NAMALWA (cell line): ENCODE measurements around the gene EXT2.

Experiments used
- DNase-seq: peaks from one replicate; pipeline ENCODE4 v3.0.0-alpha.2; 2015; ENCODE audit warnings: low spot score

The EXT2 gene

DNA sequence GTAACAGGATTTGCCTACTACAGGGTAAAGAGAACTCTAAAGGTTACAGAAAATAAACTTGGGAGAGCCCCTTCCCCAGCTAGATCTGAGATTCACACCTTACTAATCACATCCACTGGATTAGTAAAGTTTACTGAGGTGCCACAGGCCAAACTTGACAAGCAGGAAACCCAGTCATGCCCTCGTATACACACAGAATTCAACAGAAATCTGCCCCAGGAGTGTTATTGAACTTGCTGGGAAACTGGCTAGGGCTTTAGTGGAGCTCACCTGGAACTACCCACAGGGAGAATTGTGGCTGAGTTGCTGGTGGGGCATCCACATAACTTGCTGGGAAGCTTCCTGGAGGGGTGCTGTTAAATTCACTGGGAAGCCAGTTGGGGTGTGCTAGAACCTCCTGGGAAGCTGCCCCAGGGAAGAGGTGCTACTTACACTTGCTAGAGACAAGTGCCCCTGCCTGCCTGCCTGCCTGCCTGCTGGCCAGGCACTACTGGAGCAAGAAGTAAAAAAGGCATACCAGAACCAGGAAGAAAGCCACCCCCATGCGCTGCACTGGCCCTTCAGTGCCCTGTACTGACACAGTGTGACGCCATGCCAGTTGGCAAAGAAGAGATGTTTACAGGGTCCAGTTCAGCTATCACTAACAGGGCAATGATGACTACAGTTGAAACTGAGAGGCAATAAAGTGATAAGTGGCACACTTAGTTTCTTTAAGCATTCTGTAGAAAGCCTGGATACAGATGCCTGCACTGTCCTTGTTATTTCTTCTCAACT, 108.0 kb downstream of the EXT2 start:
- DNase-seq = no peak

GRCh38 chr11:44205352-44205751, 109.9 kb downstream of the EXT2 start:
- no peak for DNase-seq

GRCh38 chr11:44205836-44206235, 110.4 kb downstream of the EXT2 start:
- no peak for DNase-seq

GRCh38 chr11:44207292-44207691, 111.8 kb downstream of the EXT2 start:
- DNase-seq = no peak

- no peak for DNase-seq
Observed at GRCh38 chr11:44208976-44209603, 113.6 kb downstream of the EXT2 start.

- no peak for DNase-seq
Observed at GRCh38 chr11:44212128-44212527, 116.7 kb downstream of the EXT2 start.

GRCh38 chr11:44213148-44213547, 117.7 kb downstream of the EXT2 start:
- DNase-seq = no peak

DNA sequence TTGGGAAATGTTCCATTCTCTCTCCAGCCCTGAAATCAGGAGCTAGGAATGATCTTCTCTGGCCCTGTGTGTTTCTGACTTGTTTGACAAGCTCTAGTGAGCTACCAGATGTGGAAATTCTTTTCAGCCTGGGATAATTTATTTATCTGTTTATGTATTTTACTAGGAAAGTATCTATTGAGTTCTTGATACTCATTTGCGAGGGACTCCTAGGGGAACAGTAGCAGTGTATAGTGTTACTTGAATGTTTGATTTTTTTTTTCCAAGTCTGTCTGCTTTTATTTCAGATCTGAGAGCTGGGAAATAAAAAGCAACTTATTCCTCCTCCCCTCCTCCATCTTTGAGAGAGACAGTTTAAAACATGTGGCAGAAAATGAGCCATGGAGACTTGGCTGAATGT, 122.0 kb downstream of the EXT2 start:
- no peak for DNase-seq

GRCh38 chr11:44219830-44220796, 124.6 kb downstream of the EXT2 start:
- DNase-seq = no peak

DNA sequence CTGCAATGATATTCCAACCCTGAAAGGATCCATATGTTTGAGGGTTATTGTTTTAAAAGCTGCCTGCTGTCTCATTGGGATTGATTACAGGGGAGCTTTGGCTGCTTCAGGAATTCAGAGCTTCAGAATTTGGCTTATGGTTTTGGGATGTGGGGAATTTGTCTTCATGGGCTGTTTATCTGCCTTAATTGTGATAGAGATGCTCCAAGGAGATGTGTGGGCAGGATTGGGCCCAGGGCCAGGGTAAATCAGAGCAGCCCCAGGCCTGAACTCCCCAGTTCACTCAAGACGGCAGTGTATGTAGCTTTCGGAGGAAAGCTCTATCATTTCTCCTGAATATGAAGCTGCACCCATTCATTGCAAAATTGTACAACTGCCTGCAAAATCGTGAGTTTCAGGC, 126.0 kb downstream of the EXT2 start:
- no peak for DNase-seq

DNA sequence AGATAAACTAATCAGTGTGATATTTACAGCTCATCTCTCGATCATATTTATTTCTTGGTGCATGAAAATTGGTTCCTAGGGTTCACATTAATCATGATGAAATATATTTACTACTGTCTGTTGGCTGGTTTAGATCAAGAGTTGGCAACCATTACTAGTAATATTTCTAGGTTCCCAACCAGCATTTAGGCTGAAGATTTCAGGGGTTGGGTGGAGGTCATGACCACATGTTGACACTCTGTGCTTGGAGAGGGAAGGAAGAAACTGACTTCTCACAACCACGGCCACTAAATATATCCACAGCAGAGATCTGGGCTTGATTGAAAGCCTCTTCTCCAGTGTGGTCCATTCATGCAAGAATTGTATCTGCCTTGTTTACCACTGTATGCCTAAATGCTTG, 126.5 kb downstream of the EXT2 start:
- no peak for DNase-seq

DNA sequence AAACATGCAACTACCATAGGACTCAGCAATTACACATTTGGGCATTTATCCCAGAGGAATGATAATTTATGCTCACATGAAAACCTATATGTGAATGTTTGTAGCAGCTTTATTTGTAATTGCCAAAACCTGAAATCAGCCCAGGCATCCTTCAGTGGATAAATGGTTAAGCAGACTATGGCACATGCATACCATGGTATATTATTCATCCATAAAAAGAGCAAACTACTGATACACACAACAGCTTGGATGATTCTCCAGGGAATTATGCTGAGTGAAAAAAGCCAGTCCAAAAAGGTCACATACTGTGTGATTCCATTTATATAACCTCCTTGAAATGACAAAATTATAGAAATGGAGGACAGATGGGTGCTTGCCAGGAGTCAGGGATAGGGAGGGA, 127.8 kb downstream of the EXT2 start:
- no peak for DNase-seq

DNA sequence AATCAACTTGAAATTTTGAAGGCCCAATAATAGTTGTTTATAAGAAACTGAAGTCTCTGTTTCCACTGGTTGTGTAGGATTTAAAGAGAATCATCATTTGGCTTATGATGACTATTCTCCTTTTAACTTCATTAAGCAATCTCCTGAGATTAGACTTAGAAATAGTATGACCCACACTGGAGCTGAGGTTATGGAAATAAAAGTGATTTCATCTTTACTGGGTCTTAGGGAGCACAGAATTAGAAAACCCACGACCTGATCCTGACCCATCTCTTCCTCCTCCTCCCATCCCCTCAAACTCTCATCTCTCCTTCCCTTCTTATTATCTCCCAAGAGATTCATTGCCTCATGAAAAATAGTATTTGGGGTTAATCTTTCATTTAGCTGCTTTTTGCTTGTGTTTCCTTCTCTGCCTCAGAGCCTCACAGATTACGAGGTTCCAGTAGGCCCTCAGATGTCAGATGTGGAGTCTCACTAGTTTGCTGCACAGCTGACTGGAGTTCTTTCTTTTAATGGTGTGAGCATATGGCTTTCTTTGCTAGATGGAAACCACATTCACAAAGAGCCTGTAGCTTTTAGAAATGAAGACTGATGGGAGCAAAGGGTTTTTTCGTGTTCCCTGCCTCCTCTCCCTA, 129.5 kb downstream of the EXT2 start:
- DNase-seq = no peak

- DNase-seq = no peak
Observed at GRCh38 chr11:44226490-44226889, 131.0 kb downstream of the EXT2 start.

GRCh38 chr11:44226945-44227344, 131.5 kb downstream of the EXT2 start:
- DNase-seq = no peak

DNA sequence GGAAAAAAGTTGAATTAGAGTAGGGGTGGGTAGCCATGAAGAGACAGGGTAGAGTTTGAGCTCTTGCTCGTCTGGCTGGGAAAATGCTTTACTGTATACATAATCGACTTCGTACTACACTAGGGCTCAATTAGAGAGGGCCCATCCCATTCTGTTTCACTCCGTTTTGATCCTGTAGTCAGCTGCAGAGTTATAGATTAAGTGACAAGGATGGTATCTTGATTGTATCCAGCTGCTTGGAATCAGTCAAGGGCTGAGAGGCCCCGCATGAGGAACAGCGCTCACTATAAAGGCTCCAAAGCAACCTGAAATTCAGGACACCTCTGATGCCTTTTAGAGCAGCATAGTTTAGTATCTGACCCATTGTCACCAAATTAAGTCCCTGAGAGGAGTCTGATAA, 132.9 kb downstream of the EXT2 start:
- DNase-seq = no peak

DNA sequence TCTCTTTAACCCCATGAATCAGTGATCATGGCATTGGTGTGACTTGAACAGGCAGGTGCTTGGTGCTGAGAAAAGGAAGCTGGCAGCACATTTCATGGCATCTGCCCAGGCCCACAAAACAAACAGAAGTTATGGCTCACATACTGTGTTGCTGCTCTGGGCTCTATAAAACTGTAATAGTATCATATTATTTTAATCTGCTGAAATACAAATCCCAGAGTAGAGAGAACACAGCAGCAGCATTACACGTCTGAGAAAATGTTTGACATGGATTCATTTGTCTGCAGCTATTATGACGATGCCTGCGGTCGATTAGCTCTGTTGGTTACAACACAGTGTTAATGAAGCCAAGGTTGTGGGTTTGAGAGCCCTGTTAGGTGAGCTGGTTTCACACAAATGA, 133.6 kb downstream of the EXT2 start:
- DNase-seq = no peak

DNA sequence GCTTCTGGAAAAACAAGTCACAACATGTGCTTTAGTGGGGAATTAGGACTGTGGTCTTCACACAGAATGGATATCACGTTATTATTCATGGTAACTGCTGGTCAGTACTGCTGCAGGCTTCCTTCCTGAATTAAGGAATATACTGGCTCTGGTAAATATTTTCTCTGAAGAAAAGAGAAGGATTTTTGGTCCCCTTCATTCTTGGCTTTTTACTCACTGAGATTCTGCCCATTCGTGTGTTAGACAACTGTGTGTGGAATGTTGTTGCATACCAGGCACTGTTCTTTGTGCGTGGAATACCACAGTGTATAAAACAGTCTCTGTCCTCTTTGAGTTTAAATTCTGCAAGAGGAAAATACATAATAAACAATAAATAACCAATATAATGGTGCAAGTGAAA, 134.1 kb downstream of the EXT2 start:
- DNase-seq = no peak

- no peak for DNase-seq
Observed at GRCh38 chr11:44235765-44236201, 140.3 kb downstream of the EXT2 start.

GRCh38 chr11:44236296-44236695, 140.8 kb downstream of the EXT2 start:
- no peak for DNase-seq

DNA sequence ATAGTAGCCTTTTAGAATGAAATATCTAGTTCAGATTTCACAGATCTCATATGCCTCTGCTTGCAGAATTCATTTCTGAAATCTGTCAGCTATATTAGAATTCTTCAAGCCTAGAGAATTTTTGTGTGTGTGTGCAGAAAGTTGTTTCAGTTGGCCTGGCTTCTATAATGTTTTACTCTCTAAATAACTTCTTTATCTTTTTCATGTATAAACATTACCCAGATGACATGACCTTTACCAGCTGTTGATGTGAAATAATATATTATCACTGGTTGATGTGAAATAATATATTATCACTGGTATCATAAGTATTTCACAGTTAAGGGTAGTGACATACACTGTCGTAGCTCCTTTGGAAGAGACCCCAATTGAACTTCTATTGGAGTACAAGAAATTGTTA, 141.7 kb downstream of the EXT2 start:
- no peak for DNase-seq

DNA sequence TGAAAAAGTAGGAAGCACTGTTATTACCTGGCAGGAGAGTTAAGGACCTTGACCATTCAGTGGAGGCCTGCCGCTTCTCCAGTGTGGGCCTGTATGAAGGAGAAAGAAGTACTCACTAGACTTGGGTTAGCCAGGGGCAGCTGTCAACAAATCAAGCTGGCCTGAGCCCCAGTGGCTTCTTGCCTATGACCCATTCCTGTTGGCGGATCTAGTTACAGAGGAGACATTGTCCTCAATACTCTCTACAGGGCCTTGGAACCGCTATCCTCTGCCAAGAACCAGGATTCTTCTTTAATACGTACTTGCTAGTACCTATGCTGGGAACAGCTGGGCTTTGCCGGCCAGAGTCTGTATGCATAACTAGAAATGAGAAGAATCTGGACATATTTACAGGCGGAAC, 146.4 kb downstream of the EXT2 start:
- DNase-seq = no peak
